ENCODE data around the gene TOR2A. TPM values are rescaled to one million over a fixed set of nuclear protein-coding genes. Genes with fewer than 3 reads are reported as not detected.

TOR2A gene
- total and polyA plus RNA-seq, 3 donors from 2014 or later = 28.7 to 32.0 (median 30.4) TPM

- intact Hi-C loops (cut with DNase I; ENCODE audit: low total_unique reads) = no loop called here
- Histone ChIP-seq H3K27me3 (no peaks in the 10 kb centered on the region), H3K4me3 (no peak overlapping the region), H3K9me3 (no peaks in the 10 kb centered on the region), H3K4me1 (peaks cover 25% of the 10 kb centered on the region), H3K27ac (no peak overlapping the region), H3K36me3 (ENCODE audit: low read depth, missing control alignments) (no peaks in the 10 kb centered on the region)
- 86 to 99% methylated on average over 8 to 12 of the region's 12 CpGs for WGBS, 2 donors
- no peak for DNase-seq
- TF ChIP-seq POLR2A (IDR thresholded peaks at IDR 0.05) (no peak), CTCF (IDR thresholded peaks at IDR 0.05) (no peak)
These were observed 14.8 kb downstream of the TOR2A start for GRCh38 chr9:127720031-127720864.

GRCh38 chr9:127717766-127718165 is 17.3 kb downstream of the TOR2A start:
- no peak for TF ChIP-seq POLR2A (IDR thresholded peaks at IDR 0.05)
- TF ChIP-seq CTCF (IDR thresholded peaks at IDR 0.05) = no peak
- Histone ChIP-seq H3K36me3 (ENCODE audit: low read depth, missing control alignments) (no peaks in the 10 kb centered on the region), H3K27me3 (no peaks in the 10 kb centered on the region), H3K9me3 (no peaks in the 10 kb centered on the region), H3K4me3 (no peak overlapping the region), H3K4me1 (peaks cover 14% of the 10 kb centered on the region), H3K27ac (no peak overlapping the region)
- WGBS, 2 donors = 81 to 87% methylated on average over 5 of the region's 5 CpGs
- intact Hi-C loops (cut with DNase I; ENCODE audit: low total_unique reads) = no loop called here
- no peak for DNase-seq

- WGBS, 2 donors = 28 to 53% methylated on average over 7 to 9 of the region's 9 CpGs
- peaks cover 20% of the 10 kb centered on the region for H3K4me1 ChIP-seq
- no peak for DNase-seq
- no peaks in the 10 kb centered on the region for H3K9me3 ChIP-seq
- H3K27me3 ChIP-seq = no peaks in the 10 kb centered on the region
- H3K4me3 ChIP-seq = peak overlapping the region; percentile 67 to 71
- peak overlapping the region; percentile 46 to 77 for H3K27ac ChIP-seq
- intact Hi-C loops (cut with DNase I; ENCODE audit: low total_unique reads) = no loop called here
- H3K36me3 ChIP-seq (ENCODE audit: low read depth, missing control alignments) = no peaks in the 10 kb centered on the region
- no peak for TF ChIP-seq POLR2A (IDR thresholded peaks at IDR 0.05)
These were observed 18.7 kb downstream of the TOR2A start for GRCh38 chr9:127716412-127716811.

- Histone ChIP-seq H3K4me1 (peaks cover 27% of the 10 kb centered on the region), H3K27me3 (no peaks in the 10 kb centered on the region), H3K4me3 (peak within 1 kb of the TSS; percentile 67 to 71), H3K9me3 (no peaks in the 10 kb centered on the region), H3K27ac (peak within 1 kb of the TSS; percentile 46 to 77), H3K36me3 (ENCODE audit: low read depth, missing control alignments) (no peaks in the 10 kb centered on the region)
- peak; percentile 98 for DNase-seq
- 1 to 2% methylated on average over 27 to 65 of the region's 65 CpGs for WGBS, 2 donors
- TF ChIP-seq POLR2A (IDR thresholded peaks at IDR 0.05) (no peak), CTCF (IDR thresholded peaks at IDR 0.05) (no peak)
- intact Hi-C loops (cut with DNase I; ENCODE audit: low total_unique reads) = no loop called here
These were observed 19.4 kb downstream of the TOR2A start, which contains the start of the genes PTRH1 and TTC16 for GRCh38 chr9:127715470-127716337. Gene PTRH1, minus strand, starts transcription at chr9:127715663. Its CDS starts 24 bp downstream, at chr9:127715639. Gene TTC16, plus strand, starts transcription at chr9:127716079. Its CDS starts 67 bp downstream, at chr9:127716146.

- no peak for TF ChIP-seq CTCF (IDR thresholded peaks at IDR 0.05)
- TF ChIP-seq POLR2A (IDR thresholded peaks at IDR 0.05) = no peak
- Histone ChIP-seq H3K27ac (peak overlapping the region; percentile 46 to 77), H3K36me3 (ENCODE audit: low read depth, missing control alignments) (no peaks in the 10 kb centered on the region), H3K4me1 (peaks cover 31% of the 10 kb centered on the region), H3K27me3 (no peaks in the 10 kb centered on the region), H3K4me3 (peak overlapping the region; percentile 67 to 71), H3K9me3 (no peaks in the 10 kb centered on the region)
- WGBS, 2 donors = 0% methylated on average over 7 to 16 of the region's 44 CpGs
- intact Hi-C loops (cut with DNase I; ENCODE audit: low total_unique reads) = no loop called here
- DNase-seq = no peak
These were observed 20.1 kb downstream of the TOR2A start for GRCh38 chr9:127714951-127715469.

All from testis (tissue), 3 donors.